ENCODE measurements around the gene HENMT1. TPM values are rescaled to one million over a fixed set of nuclear protein-coding genes. Genes with fewer than 3 reads are reported as not detected.

The HENMT1 gene
- total and polyA plus RNA-seq, 9 of the 15 experiments (the other 6 are each of a cell fraction or from before 2014, with no cell fraction given): not detected

DNA sequence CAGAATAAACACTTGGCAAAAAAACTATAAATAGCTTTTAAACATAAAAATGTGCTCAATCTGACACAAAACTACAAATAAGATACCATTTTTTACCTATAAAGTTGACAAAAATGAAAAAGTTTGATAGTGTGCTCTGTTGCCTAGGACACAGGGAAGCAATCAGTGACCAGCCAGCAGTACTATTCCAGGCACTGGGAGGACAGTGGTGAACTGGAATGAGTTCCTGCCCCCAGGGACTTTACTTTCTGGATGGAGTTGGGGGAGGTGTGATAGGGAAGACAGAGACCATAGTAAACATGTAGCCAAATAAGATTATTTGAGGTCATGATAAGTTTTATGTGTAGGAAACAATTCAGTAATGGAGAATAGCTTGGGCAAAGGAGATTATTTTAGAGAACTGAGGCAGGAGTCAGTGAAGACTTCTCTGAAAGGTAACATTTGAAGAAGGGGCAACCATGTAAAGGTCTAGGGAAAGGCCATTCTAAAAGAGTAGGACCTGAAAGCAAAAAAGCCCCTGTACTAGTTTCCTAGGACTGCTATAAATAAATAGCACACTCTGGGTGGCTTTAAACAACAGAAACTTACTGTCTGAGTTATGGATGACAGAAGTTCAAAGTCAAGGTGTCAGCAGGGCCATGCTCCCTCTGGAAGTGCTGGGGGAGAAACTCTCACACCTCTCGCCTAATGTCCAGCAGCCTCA lies 59.0 kb downstream of the HENMT1 start:
- intact Hi-C loops (cut with micrococcal nuclease) (no loop called here), in situ Hi-C loops (cut with MboI) (no loop called here)
- Histone ChIP-seq H3K9ac (ENCODE audit: insufficient read depth in 1 of 2, low read depth in 2 of 2, low read length in 2 of 2) (no peak overlapping the region), H3K9me3 (replicated peaks; ENCODE audit: control insufficient read depth, insufficient read depth, low read depth, low read length) (no peaks in the 10 kb centered on the region), H3K4me3 (no peak overlapping the region), H3K9me1 (ENCODE audit: control insufficient read depth, insufficient read depth, low read length) (no peaks in the 10 kb centered on the region), H3K4me1 (replicated peaks in 1 of 2; ENCODE audit: control insufficient read depth in 2 of 2, insufficient read depth in 2 of 2, low read length in 2 of 2) (peaks cover 0 to 11% of the 10 kb centered on the region in 2 experiments; a peak in 2 of 5 replicates), H3K36me3 (ENCODE audit: control insufficient read depth, insufficient read depth, low read length) (0 out of 3 replicates have a peak, but pooled peaks cover 10% of the 10 kb centered on the region), H3K27ac (ENCODE audit: extremely low read depth, low read depth, low read length) (no peak overlapping the region), H3K27me3 (ENCODE audit: control insufficient read depth in 2 of 2, insufficient read depth in 2 of 2, low read length in 2 of 2) (no peaks in the 10 kb centered on the region), H3K4me2 (ENCODE audit: insufficient read depth, low read length) (no peak overlapping the region), H4K20me1 (replicated peaks; ENCODE audit: control insufficient read depth, insufficient read depth, low read length) (peaks cover 4% of the 10 kb centered on the region), H3K79me2 (ENCODE audit: control insufficient read depth, insufficient read depth, low read length) (no peaks in the 10 kb centered on the region), H2AFZ (ENCODE audit: low read depth, low read length) (no peak overlapping the region)
- no peak for DNase-seq (ENCODE audit: extremely low read depth in 1 of 4, low spot score in 3 of 4)
- ChIA-PET POLR2A (no interaction called here), CTCF (ENCODE audit: low intra/inter-chr PET ratio) (no interaction called here)
- WGBS (ENCODE audit: insufficient coverage, low coverage, missing lambda C conversion rate): 100% methylated on average over 1 of the region's 1 CpG
- ATAC-seq: no peak
- FAIRE-seq: no peak
- TF ChIP-seq, protein P1, sequence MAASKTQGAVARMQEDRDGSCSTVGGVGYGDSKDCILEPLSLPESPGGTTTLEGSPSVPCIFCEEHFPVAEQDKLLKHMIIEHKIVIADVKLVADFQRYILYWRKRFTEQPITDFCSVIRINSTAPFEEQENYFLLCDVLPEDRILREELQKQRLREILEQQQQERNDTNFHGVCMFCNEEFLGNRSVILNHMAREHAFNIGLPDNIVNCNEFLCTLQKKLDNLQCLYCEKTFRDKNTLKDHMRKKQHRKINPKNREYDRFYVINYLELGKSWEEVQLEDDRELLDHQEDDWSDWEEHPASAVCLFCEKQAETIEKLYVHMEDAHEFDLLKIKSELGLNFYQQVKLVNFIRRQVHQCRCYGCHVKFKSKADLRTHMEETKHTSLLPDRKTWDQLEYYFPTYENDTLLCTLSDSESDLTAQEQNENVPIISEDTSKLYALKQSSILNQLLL (CRISPR knock-in tag; IDR thresholded peaks at IDR 0.05; ENCODE audit: borderline replicate concordance): no peak
- TF ChIP-seq SUPT5H (IDR thresholded peaks at IDR 0.05) (no peak), FOXP1 (CRISPR knock-in tag; IDR thresholded peaks at IDR 0.05) (no peak), ZNF584 (CRISPR knock-in tag; IDR thresholded peaks at IDR 0.05; ENCODE audit: low read depth) (no peak)
- no TSS peak for BruUV-seq (replicated peaks)
